ENCODE results near the gene ZNF385B.

ZNF385B gene

GRCh38 chr2:179562330-179562885 lies 299.0 kb downstream of the ZNF385B start:
- Histone ChIP-seq H3K27me3 (ENCODE audit: insufficient read depth, low read depth, severe bottlenecking) (no peaks in the 10 kb centered on the region), H3K9me3 (ENCODE audit: severe bottlenecking) (no peaks in the 10 kb centered on the region), H3K4me3 (ENCODE audit: low read depth, low read length) (no peak overlapping the region), H3K36me3 (no peaks in the 10 kb centered on the region), H3K27ac (no peak overlapping the region)
- no peak for DNase-seq
- TF ChIP-seq CTCF (IDR thresholded peaks at IDR 0.05; ENCODE audit: low read depth, low read length): no peak

- DNase-seq: no peak
- Histone ChIP-seq H3K36me3 (no peaks in the 10 kb centered on the region), H3K27ac (no peak overlapping the region), H3K9me3 (ENCODE audit: severe bottlenecking) (no peaks in the 10 kb centered on the region), H3K4me3 (ENCODE audit: low read depth, low read length) (no peak overlapping the region), H3K27me3 (ENCODE audit: insufficient read depth, low read depth, severe bottlenecking) (no peaks in the 10 kb centered on the region)
- TF ChIP-seq CTCF (IDR thresholded peaks at IDR 0.05; ENCODE audit: low read depth, low read length): no peak
Observed at GRCh38 chr2:179561702-179562101, 299.7 kb downstream of the ZNF385B start.

GRCh38 chr2:179560257-179560735 lies 301.1 kb downstream of the ZNF385B start:
- DNase-seq: no peak
- H3K27me3 ChIP-seq (ENCODE audit: insufficient read depth, low read depth, severe bottlenecking): no peaks in the 10 kb centered on the region
- TF ChIP-seq CTCF (IDR thresholded peaks at IDR 0.05; ENCODE audit: low read depth, low read length): no peak

GRCh38 chr2:179559108-179559806 lies 302.2 kb downstream of the ZNF385B start:
- H3K27ac ChIP-seq: no peak overlapping the region
- no peaks in the 10 kb centered on the region for H3K27me3 ChIP-seq (ENCODE audit: insufficient read depth, low read depth, severe bottlenecking)
- DNase-seq: no peak
- no peaks in the 10 kb centered on the region for H3K9me3 ChIP-seq (ENCODE audit: severe bottlenecking)
- TF ChIP-seq CTCF (IDR thresholded peaks at IDR 0.05; ENCODE audit: low read depth, low read length): no peak
- H3K4me3 ChIP-seq (ENCODE audit: low read depth, low read length): no peak overlapping the region
- no peaks in the 10 kb centered on the region for H3K36me3 ChIP-seq

More at GRCh38 chr2:179560257-179560735, 301.1 kb downstream of the ZNF385B start:
- Histone ChIP-seq H3K27ac (no peak overlapping the region), H3K36me3 (no peaks in the 10 kb centered on the region), H3K4me3 (ENCODE audit: low read depth, low read length) (no peak overlapping the region), H3K9me3 (ENCODE audit: severe bottlenecking) (no peaks in the 10 kb centered on the region)

GRCh38 chr2:179558010-179558934 lies 303.1 kb downstream of the ZNF385B start:
- no peak overlapping the region for H3K4me3 ChIP-seq (ENCODE audit: low read depth, low read length)
- no peaks in the 10 kb centered on the region for H3K36me3 ChIP-seq
- no peaks in the 10 kb centered on the region for H3K9me3 ChIP-seq (ENCODE audit: severe bottlenecking)
- H3K27me3 ChIP-seq (ENCODE audit: insufficient read depth, low read depth, severe bottlenecking): no peaks in the 10 kb centered on the region
- no peak overlapping the region for H3K27ac ChIP-seq
- no peak for DNase-seq
- TF ChIP-seq CTCF (IDR thresholded peaks at IDR 0.05; ENCODE audit: low read depth, low read length): no peak

Data from WERI-Rb-1 (cell line).